GM19467 (cell line): Measurements from ENCODE around the gene ZXDC.

Source experiments
- ATAC-seq: cut with Tn5 transposase; IDR thresholded peaks from one replicate; pipeline ENCODE4 v1.9.1; 2021; ENCODE audit warnings: mild to moderate bottlenecking, moderate library complexity; ENCODE audit not compliant: unreplicated experiment

Gene ZXDC

GRCh38 chr3:126438186-126438585 lies 37.5 kb downstream of the ZXDC start:
- ATAC-seq: no peak

GRCh38 chr3:126436826-126437717 lies 38.6 kb downstream of the ZXDC start:
- ATAC-seq: no peak

- ATAC-seq: no peak
Observed at GRCh38 chr3:126435456-126436315, 40.0 kb downstream of the ZXDC start.

- ATAC-seq: no peak
Observed at GRCh38 chr3:126434931-126435411, 40.7 kb downstream of the ZXDC start.

- no peak for ATAC-seq
Observed at GRCh38 chr3:126434264-126434590, 41.5 kb downstream of the ZXDC start.

- no peak for ATAC-seq
Observed at GRCh38 chr3:126433496-126434263, 42.0 kb downstream of the ZXDC start.

GRCh38 chr3:126433105-126433430 lies 42.6 kb downstream of the ZXDC start:
- ATAC-seq: no peak

- no peak for ATAC-seq
Observed at GRCh38 chr3:126432361-126433104, 43.2 kb downstream of the ZXDC start.

GRCh38 chr3:126431103-126431534 lies 44.6 kb downstream of the ZXDC start:
- no peak for ATAC-seq

- no peak for ATAC-seq
Observed at GRCh38 chr3:126424751-126425150, 50.9 kb downstream of the ZXDC start.

GRCh38 chr3:126424039-126424717 lies 51.5 kb downstream of the ZXDC start:
- ATAC-seq: no peak

- ATAC-seq: no peak
Observed at GRCh38 chr3:126423191-126424038, 52.3 kb downstream of the ZXDC start.

- ATAC-seq: no peak
Observed at GRCh38 chr3:126422571-126423091, 53.1 kb downstream of the ZXDC start.

- no peak for ATAC-seq
Observed at GRCh38 chr3:126422121-126422520, 53.6 kb downstream of the ZXDC start.

GRCh38 chr3:126421573-126422119 lies 54.0 kb downstream of the ZXDC start:
- ATAC-seq: no peak

GRCh38 chr3:126419886-126420786 lies 55.6 kb downstream of the ZXDC start:
- ATAC-seq: no peak

GRCh38 chr3:126419151-126419703 lies 56.5 kb downstream of the ZXDC start:
- ATAC-seq: no peak
